MM.1S (cell line): Measurements from ENCODE around the gene SRRM2.

ENCODE experiments used
- DNase-seq: peaks from one replicate; pipeline ENCODE4 v3.0.0-alpha.2; 2015
- H2AFZ ChIP-seq: fragments of 300-600 bp; sonication (generic); 2 replicates; pipeline ENCODE4 v1.6.0; 2016; ENCODE audit warnings: antibody characterized with exemption, low read length
- H3F3A ChIP-seq: fragments of 300-600 bp; sonication (generic); 2 replicates; pipeline ENCODE4 v1.6.1; 2016; ENCODE audit warnings: mild to moderate bottlenecking, antibody characterized with exemption, low read length, moderate library complexity, mixed read lengths; ENCODE audit not compliant: insufficient read depth
- H3K27ac ChIP-seq: fragments of 300-600 bp; sonication (generic); 2 replicates; pipeline ENCODE4 v1.5.1; 2016; ENCODE audit warnings: mild to moderate bottlenecking, low read length
- H3K27me3 ChIP-seq: fragments of 300-600 bp; sonication (generic); replicated peaks from 2 replicates; pipeline ENCODE4 v1.6.0; 2016; ENCODE audit warnings: low read length; ENCODE audit not compliant: insufficient read depth
- H3K36me3 ChIP-seq: fragments of 300-600 bp; sonication (generic); replicated peaks from 2 replicates; pipeline ENCODE4 v1.6.1; 2016; ENCODE audit warnings: mild to moderate bottlenecking, low read length, mixed read lengths; ENCODE audit not compliant: insufficient read depth
- H3K4me1 ChIP-seq: fragments of 300-600 bp; sonication (generic); 2 replicates; pipeline ENCODE4 v1.6.1; 2016; ENCODE audit warnings: low read length, mixed read lengths
- H3K4me2 ChIP-seq: fragments of 300-600 bp; sonication (generic); 2 replicates; pipeline ENCODE4 v1.6.0; 2016; ENCODE audit warnings: low read depth, low read length
- H3K4me3 ChIP-seq: fragments of 300-600 bp; sonication (generic); 2 replicates; pipeline ENCODE4 v1.5.1; 2016; ENCODE audit warnings: low read length, mixed read lengths
- H3K79me2 ChIP-seq: fragments of 300-600 bp; sonication (generic); 2 replicates; pipeline ENCODE4 v1.6.1; 2016; ENCODE audit warnings: mixed run types, low read length, mixed read lengths
- H3K9ac ChIP-seq: fragments of 300-600 bp; sonication (generic); 2 replicates; pipeline ENCODE4 v1.6.1; 2016; ENCODE audit warnings: low read length, mixed read lengths
- H3K9me2 ChIP-seq: fragments of 300-600 bp; sonication (generic); replicated peaks from 2 replicates; pipeline ENCODE4 v1.6.1; 2016; ENCODE audit warnings: mild to moderate bottlenecking, low read length, mixed read lengths; ENCODE audit not compliant: insufficient read depth
- H3K9me3 ChIP-seq: fragments of 300-600 bp; sonication (generic); replicated peaks from 2 replicates; pipeline ENCODE4 v1.6.1; 2016; ENCODE audit warnings: mild to moderate bottlenecking, low read length, mixed read lengths; ENCODE audit not compliant: insufficient read depth
- H4K20me1 ChIP-seq: fragments of 300-600 bp; sonication (generic); 2 replicates; pipeline ENCODE4 v1.6.1; 2016; ENCODE audit warnings: mild to moderate bottlenecking, low read length, moderate library complexity, mixed read lengths; ENCODE audit not compliant: insufficient read depth
- EZH2 ChIP-seq: fragments of 300-600 bp; sonication (generic); optimal IDR thresholded peaks from 2 replicates; pipeline ENCODE3; 2017; ENCODE audit warnings: low read depth, mild to moderate bottlenecking, antibody characterized with exemption, low read length, mixed read lengths
- EZH2phosphoT487 ChIP-seq: fragments of 300-600 bp; sonication (generic); IDR thresholded peaks from 2 replicates; pipeline ENCODE4 v1.6.1; 2018; ENCODE audit warnings: antibody characterized with exemption, low read length
- TF ChIP-seq, protein P1 (sequence below): fragments of 300-600 bp; sonication (generic); IDR thresholded peaks from 2 replicates; pipeline ENCODE4 v1.5.1; 2016; ENCODE audit warnings: antibody characterized with exemption, low read length, mixed read lengths

SRRM2 gene

DNA sequence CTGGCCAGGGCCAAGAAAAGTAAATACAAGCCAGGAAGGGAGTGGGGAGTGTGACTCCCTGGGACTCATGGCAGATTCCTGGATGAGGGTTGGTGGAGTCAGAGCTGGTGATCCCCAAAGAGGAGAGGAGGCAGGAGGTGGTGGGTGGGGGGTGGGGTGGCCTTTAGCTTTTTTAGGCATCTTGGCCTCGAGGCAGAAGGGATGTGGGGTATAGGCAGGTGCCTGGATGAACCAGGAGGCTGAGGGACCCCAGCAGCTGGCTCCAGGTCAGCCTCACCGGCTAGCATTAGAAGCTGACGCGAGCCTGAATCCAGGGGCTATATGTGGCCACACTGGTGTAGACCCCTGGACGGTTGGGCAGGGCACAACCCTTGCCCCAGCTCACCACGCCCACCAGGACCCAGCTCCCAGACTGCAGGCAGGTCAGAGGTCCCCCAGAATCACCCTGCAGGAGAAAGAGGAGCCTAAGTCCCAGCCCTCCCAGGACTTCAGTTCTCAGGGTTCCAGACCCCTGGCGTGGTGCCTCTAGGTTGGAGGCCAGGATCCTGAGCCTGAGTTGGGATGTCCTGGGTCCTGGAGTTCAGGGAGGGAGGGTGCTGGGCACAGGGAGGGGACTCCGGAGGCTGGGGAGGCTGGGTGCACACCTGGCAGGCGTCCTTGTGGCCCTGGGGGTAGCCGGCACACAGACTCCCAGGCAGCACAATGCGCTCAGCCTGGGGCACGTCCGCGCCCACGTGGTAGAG lies 32.1 kb downstream of the SRRM2 start:
- Histone ChIP-seq H3K9me2 (no peaks in the 10 kb centered on the region), H3K4me1 (no peaks in the 10 kb centered on the region), H3K9ac (no peak overlapping the region), H3K36me3 (no peaks in the 10 kb centered on the region), H3K79me2 (no peaks in the 10 kb centered on the region), H3K27ac (no peak overlapping the region), H4K20me1 (no peaks in the 10 kb centered on the region), H3K4me2 (no peak overlapping the region), H2AFZ (no peak overlapping the region), H3K9me3 (no peaks in the 10 kb centered on the region), H3K27me3 (peaks cover 48% of the 10 kb centered on the region), H3K4me3 (no peak overlapping the region), H3F3A (no peaks in the 10 kb centered on the region)
- no peak for DNase-seq
- no peak for TF ChIP-seq EZH2
- TF ChIP-seq EZH2phosphoT487: no peak
- TF ChIP-seq, protein P1, sequence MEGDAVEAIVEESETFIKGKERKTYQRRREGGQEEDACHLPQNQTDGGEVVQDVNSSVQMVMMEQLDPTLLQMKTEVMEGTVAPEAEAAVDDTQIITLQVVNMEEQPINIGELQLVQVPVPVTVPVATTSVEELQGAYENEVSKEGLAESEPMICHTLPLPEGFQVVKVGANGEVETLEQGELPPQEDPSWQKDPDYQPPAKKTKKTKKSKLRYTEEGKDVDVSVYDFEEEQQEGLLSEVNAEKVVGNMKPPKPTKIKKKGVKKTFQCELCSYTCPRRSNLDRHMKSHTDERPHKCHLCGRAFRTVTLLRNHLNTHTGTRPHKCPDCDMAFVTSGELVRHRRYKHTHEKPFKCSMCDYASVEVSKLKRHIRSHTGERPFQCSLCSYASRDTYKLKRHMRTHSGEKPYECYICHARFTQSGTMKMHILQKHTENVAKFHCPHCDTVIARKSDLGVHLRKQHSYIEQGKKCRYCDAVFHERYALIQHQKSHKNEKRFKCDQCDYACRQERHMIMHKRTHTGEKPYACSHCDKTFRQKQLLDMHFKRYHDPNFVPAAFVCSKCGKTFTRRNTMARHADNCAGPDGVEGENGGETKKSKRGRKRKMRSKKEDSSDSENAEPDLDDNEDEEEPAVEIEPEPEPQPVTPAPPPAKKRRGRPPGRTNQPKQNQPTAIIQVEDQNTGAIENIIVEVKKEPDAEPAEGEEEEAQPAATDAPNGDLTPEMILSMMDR: no peak

DNA sequence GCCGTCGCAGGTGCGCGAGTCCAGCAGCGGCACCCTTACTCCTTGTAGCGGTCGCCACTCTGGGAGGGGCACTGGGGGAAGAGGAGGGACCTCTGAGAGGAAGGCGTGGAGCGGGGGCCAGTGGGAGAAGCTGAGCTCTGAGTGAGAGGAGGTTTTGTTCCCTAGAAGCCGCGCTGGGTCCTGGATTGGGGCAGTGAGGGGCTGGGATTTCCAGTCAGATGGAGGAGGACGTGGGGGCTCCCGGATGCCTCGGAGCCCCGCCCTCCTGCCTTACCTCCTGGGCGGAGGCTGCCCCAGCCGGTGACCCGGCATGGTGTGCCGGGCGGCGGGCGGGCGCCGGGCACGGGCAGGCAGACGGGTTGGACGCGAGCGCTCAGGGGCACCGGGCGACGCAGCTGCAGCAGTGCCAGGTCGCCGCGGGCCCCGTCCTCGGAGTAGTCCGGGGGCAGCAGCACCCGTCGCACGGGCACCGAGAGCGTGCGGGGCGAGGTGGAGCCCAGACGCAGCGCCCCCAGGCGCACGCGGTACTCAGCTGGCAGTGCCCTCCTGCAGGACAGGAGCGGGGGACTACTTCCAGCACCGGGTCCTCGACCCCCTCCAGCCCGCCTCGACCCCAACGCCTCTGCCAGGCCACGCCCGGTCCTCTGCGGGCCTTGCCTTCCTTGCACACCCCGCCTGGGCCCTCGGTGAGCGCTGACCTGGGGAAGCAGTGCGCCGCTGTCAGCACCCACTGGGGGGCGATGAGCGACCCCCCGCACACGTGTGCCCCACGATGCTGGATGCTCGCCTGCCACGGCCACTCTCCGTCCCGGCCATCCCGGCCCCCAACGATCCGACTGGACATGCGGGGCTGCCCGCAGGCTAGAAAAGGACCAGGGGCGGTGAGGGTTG lies 32.9 kb downstream of the SRRM2 start:
- Histone ChIP-seq H3K4me2 (peak overlapping the region; percentile 9; the same call in 1 of the 2 replicates), H2AFZ (no peak overlapping the region), H3K79me2 (no peaks in the 10 kb centered on the region), H3K27me3 (peaks cover 56% of the 10 kb centered on the region), H3K4me1 (no peaks in the 10 kb centered on the region), H3K9ac (no peak overlapping the region), H3K27ac (no peak overlapping the region), H3K36me3 (no peaks in the 10 kb centered on the region), H3K4me3 (no peak overlapping the region), H3K9me2 (no peaks in the 10 kb centered on the region), H3F3A (no peaks in the 10 kb centered on the region), H3K9me3 (no peaks in the 10 kb centered on the region), H4K20me1 (no peaks in the 10 kb centered on the region)
- no peak for TF ChIP-seq EZH2phosphoT487
- TF ChIP-seq, protein P1: 0 out of 2 replicates have a peak, but pooled peaks have one; percentile 12
- no peak for TF ChIP-seq EZH2
- no peak for DNase-seq

DNA sequence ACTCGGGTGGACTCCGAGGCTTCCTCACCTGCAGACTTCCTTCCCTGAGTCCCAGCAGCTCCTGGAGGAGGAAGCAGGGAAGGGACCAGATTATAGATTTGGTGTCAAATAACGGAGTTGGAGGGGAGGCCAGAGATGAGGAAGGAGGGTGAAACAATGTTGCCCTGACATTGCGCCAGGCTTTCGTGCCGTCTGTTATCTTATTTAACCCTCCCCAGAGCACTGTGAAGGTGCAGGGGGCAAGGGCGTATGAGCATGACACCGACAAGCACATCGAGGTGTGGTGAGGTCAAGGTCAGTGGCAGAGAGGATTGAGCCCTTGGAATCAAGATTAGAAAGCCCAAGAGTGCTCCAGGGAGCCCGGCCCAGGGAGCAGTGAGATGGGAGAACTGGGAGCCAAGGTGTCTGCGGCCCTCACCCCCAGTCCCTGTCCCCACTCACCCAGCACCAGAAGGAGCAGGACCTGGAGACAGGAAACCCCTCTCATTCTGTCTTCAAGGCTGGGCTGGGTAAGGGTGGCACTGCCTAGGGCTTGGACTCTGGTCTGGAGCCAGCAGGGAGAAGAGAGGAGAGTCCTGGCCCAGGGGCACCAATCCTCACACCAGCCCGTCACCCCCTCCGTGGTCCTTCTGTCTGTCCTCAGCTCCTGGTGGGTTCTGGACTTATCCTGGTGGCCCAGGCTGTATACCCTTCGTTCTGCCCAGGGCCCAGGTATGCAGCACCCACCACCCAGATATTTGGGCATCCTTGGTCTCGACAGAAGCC lies 33.8 kb downstream of the SRRM2 start:
- Histone ChIP-seq H3K4me3 (no peak overlapping the region), H4K20me1 (no peaks in the 10 kb centered on the region), H3K9ac (no peak overlapping the region), H2AFZ (no peak overlapping the region), H3K79me2 (no peaks in the 10 kb centered on the region), H3K9me2 (no peaks in the 10 kb centered on the region), H3F3A (no peaks in the 10 kb centered on the region), H3K4me2 (no peak overlapping the region), H3K9me3 (no peaks in the 10 kb centered on the region), H3K36me3 (no peaks in the 10 kb centered on the region), H3K4me1 (no peaks in the 10 kb centered on the region), H3K27me3 (peaks cover 65% of the 10 kb centered on the region), H3K27ac (no peak overlapping the region)
- TF ChIP-seq, protein P1: no peak
- TF ChIP-seq EZH2phosphoT487 (no peak), EZH2 (no peak)
- DNase-seq: no peak
